NCI-H146 treated with DMSO at 0.1 percent for 48 hours (cell line): ENCODE data around the gene MRPS2.
"Not testable (repeated sequence)": the region's sequence is repeated elsewhere in the genome, so short reads cannot be mapped to it uniquely, and the experiment has no call there.

Source experiments
- DNase-seq: peaks from one replicate; lab custom pipeline; 2025; ENCODE audit not compliant: unreplicated experiment; lab: John Stamatoyannopoulos, UW

Gene MRPS2

GRCh38 chr9:135513351-135513846 lies 12.9 kb downstream of the MRPS2 start:
- DNase-seq = no peak

- not testable (repeated sequence) for DNase-seq
These were observed 13.4 kb downstream of the MRPS2 start for GRCh38 chr9:135513906-135514305.

GRCh38 chr9:135514342-135515082 lies 14.0 kb downstream of the MRPS2 start:
- DNase-seq = no peak

DNA sequence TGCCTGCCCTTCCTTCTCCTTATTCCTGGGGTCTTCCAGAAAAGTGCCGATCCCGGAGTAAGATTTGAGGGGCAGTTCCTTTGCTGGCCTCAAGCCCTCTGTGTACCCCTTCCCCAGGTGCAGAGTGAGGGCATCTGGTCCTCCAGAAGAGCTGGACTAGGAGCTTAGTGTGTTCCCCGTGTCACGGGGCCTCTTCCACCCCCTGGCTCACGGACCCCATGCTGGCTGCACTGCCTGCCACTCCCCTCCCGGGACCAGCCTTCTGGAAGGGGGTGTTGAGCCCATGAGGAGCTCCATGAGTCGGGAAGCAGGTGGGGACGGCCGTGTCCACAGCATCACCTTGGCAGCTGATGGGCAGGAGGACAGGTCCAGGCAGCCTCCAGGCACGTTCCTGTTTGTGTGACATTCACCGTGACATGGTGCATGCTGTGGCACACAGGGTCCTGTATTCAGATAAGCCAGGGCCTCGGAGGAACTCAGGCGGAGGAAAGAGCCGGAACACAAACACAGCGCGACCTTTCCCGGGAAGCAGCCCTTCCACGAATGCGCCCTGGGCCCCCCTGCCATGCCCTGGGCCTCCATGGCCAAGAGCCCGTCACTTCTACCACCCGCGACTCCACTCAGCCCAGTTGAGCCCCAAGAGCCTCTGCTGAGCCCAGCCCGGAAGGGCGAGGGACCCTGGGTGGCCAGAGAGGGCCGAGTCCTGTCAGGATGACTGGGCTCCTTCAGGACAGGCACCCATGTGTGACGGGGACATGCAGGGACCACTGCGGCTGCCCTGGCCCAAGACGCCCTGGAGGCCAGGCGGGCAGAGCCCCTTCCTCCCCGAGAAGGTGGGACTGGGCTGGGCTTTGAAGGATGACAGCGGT lies 14.8 kb downstream of the MRPS2 start:
- no peak for DNase-seq

DNA sequence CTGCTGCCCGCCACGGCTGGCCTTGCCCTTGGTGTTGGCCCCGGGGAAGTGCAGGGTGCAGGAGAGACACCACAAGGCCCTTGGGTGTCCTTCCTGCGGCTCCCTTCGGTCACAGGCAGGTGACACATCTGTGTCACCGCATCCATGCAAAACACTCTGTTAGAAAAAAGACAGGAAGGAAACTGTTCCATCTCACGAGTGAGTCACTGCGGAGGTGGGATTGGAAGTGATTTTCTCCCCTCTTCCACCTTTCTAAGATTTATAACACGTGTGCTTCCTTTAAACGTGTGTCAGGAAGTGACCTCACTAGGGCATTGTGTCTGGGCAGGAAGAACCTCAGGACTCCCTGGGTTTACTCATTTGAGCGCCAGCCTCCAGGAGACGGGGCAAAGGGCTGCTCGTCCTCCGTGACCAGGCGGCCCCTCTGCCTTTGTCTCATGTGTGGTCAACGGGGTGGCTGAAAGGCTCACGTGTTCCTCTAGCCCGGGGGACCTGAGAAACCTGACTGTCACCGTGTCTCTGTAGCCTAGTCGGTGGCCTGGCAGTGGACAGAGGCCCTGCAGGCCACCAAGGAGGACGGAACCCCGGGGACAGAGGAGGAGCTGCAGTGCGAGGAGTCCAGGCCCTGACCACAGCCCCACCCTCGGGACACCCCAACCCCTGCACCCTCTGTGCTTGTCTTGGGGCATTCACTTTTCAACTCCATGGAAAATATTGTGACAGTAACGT lies 15.8 kb downstream of the MRPS2 start:
- DNase-seq = no peak

- no peak for DNase-seq
These were observed 16.9 kb downstream of the MRPS2 start for GRCh38 chr9:135517407-135517822.

DNA sequence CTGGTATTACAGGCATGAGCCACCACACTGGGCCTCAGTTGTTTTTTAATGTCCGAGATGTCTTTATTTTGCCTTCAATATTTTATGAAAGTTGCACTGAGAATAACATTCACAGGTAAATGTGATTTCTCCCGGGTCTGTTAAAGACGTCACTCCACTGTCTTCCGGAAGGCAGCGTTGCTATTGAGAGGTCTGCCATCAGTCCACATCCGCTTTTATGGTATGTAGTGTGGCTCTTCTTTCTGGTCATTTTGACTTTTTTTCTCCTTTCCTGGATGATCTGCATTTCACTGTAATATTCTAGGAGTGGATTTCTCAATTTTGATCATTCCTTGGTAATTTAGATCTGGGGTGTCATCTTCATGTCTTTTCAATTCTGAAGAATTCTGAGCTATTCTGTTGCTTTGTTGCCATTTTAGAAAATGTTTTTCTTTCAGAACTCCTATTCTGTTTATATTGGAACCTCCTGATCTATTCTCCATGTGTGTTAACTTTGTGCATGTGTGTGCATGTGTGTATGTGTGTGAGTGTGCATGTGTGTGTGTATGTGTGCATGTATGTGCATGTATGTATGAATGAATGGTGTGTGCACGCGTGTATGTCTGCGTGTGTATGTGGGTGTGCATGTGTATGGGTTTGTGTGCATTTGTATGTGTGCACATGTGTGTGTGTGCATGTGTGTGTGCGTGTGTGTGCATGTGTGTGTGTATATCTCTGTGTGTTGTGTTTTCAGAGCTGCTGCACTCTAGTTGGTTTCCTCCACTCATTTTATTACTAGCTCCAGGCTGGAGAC lies 18.9 kb downstream of the MRPS2 start:
- no peak for DNase-seq

- no peak for DNase-seq
These were observed 20.6 kb downstream of the MRPS2 start, which contains the start of gene LCN1 for GRCh38 chr9:135520916-135521607. LCN1 (plus strand) TSS chr9:135521440; CDS start chr9:135521498, 58 bp downstream.

DNA sequence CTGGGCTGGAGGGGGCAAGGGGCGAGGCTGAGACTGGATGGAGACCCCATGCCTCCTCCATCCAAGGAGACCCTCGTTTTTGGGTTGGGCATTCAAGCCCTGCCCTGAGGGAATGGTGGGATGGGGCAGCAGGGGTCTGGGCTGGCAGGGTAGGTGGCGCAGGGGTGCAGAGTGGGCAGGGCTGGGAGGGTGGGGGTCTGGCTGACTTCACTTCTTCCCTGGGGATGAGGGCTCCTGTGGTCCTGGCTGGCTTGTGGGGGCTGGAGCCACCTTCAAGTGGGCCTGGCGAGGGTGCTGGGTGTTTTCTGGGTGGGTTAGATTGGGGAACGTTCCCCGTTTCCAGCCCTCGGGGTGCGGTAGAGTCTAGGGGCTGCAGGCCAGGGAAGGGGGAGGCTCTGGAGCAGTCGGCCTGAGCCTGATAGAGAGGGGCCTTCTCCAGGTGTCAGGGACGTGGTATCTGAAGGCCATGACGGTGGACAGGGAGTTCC lies 21.2 kb downstream of the MRPS2 start:
- DNase-seq = no peak

- no peak for DNase-seq
These were observed 21.8 kb downstream of the MRPS2 start for GRCh38 chr9:135522137-135522877.

GRCh38 chr9:135522931-135523330 lies 22.4 kb downstream of the MRPS2 start:
- no peak for DNase-seq

GRCh38 chr9:135523521-135524129 lies 23.1 kb downstream of the MRPS2 start:
- no peak for DNase-seq

GRCh38 chr9:135524130-135524861 lies 23.8 kb downstream of the MRPS2 start:
- no peak for DNase-seq

DNA sequence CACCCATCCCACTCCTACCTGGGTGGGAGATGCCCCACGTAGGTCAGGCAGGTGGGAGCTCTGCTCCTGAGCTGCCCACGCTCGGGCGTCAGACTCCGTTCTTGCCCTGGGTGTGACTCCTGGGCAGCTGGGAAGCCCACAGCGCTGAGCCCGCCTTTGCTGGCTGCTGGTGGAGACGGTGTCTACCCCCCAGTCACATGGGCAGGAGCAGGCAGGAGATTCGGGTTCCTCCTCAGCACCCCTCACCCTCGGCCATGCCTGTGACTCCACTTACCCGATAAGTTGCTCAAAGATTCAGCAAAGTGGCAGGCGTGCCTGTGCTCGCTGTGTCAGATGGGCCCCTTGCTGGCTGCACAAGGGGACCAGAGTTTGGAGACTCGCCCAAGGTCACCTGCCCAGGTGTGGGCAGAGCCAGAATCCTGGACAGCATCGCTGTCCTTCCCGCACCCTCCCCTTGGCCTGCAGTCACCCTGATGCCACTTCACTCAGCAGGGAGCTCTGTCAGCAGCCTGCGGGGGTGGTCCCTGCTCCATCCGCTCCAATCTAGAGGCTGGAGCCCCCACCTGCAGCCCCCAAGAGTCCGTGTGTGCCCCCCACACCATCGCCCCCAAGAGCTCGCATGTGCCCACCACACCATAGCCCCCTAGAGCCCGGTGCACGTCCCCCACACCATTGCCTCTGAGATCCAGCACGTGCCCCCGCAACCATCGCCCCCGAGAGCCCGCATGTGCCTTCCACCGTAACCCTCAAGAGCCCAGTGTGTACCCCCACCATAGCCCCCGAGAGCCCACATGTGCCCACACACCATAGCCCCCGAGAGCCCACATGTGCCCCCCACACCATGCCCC lies 25.0 kb downstream of the MRPS2 start:
- DNase-seq = no peak

- DNase-seq = no peak
These were observed 25.7 kb downstream of the MRPS2 start for GRCh38 chr9:135526089-135526729.

- no peak for DNase-seq
These were observed 26.5 kb downstream of the MRPS2 start for GRCh38 chr9:135526730-135527571.
